Adrenal gland (tissue), 5 donors: ENCODE measurements around the gene SYNDIG1.

Experiments used
- CTCF ChIP-seq, 6 experiments: fragments of 450-650 bp in 4 of 6; fragments of 200-600 bp in 2 of 6; sonication (generic) in 1 of 6; IDR thresholded peaks; 1 replicate in 5 of 6; 2 replicates in 1 of 6; pipeline versions ENCODE4 v1.5.1 to v1.8.0; 2016 to 2021; ENCODE audit warnings: antibody characterized with exemption in 6 of 6, mild to moderate bottlenecking in 2 of 6, moderate library complexity in 1 of 6
- POLR2A ChIP-seq, 2 donors: fragments of 450-650 bp; IDR thresholded peaks; one replicate each; pipeline ENCODE4 v1.6.1; 2017; ENCODE audit warnings: antibody characterized with exemption in 2 of 2, mild to moderate bottlenecking in 2 of 2, moderate library complexity in 1 of 2
- donor health status: DM: no; HTN: no; CAD: no.

- no peak for TF ChIP-seq CTCF (IDR thresholded peaks at IDR 0.05)
- TF ChIP-seq POLR2A (IDR thresholded peaks at IDR 0.05), result no peak
Observed at GRCh38 chr20:24696396-24696795, 227.0 kb downstream of the SYNDIG1 start.
